Suppressor macrophage treated with lipopolysaccharide for 1 hour (primary cell): ENCODE results near the gene PGAM1.
"Not testable (repeated sequence)": the region's sequence is repeated elsewhere in the genome, so short reads cannot be mapped to it uniquely, and the experiment has no call there.

Source experiments
- DNase-seq, 3 donors: peaks; one replicate each; pipeline ENCODE4 v3.0.0-alpha.2; 2020 to 2022

PGAM1 gene

GRCh38 chr10:97459933-97460332, 33.9 kb downstream of the PGAM1 start:
- no peak for DNase-seq

GRCh38 chr10:97462309-97462708, 36.3 kb downstream of the PGAM1 start:
- no peak for DNase-seq

- peak; percentile 54 to 59 (median 58) for DNase-seq
Observed at GRCh38 chr10:97463363-97464132, 37.6 kb downstream of the PGAM1 start.

GRCh38 chr10:97464226-97464625, 38.2 kb downstream of the PGAM1 start:
- no peak for DNase-seq

GRCh38 chr10:97465982-97466381, 40.0 kb downstream of the PGAM1 start:
- no peak for DNase-seq

GRCh38 chr10:97466755-97467154, 40.8 kb downstream of the PGAM1 start:
- DNase-seq: no peak

- DNase-seq: no peak
Observed at GRCh38 chr10:97468162-97468561, 42.2 kb downstream of the PGAM1 start.

- not testable (repeated sequence) for DNase-seq
Observed at GRCh38 chr10:97468781-97469180, 42.8 kb downstream of the PGAM1 start.

- no peak for DNase-seq
Observed at GRCh38 chr10:97474918-97475317, 48.9 kb downstream of the PGAM1 start.

GRCh38 chr10:97475936-97476594, 50.1 kb downstream of the PGAM1 start:
- DNase-seq: peak; percentile 79 to 85 (median 83)

- not testable (repeated sequence) for DNase-seq
Observed at GRCh38 chr10:97479410-97479809, 53.4 kb downstream of the PGAM1 start.

- DNase-seq: no peak
Observed at GRCh38 chr10:97479939-97480338, 53.9 kb downstream of the PGAM1 start.

GRCh38 chr10:97481071-97481470, 55.1 kb downstream of the PGAM1 start:
- no peak for DNase-seq

- DNase-seq: peak; percentile 49 to 66 (median 63)
Observed at GRCh38 chr10:97482381-97482780, 56.4 kb downstream of the PGAM1 start.
